AG08395 (cell line): ENCODE data around the gene GON7.
"Not testable (repeated sequence)": the region's sequence is repeated elsewhere in the genome, so short reads cannot be mapped to it uniquely, and the experiment has no call there.

Source experiments
- DNase-seq: peaks from one replicate; pipeline ENCODE4 v3.0.0; 2012; ENCODE audit warnings: mixed read lengths, low spot score

Gene GON7

GRCh38 chr14:93206793-93207467, at the start of gene GON7, which contains the start of gene UBR7:
TSS of gene GON7 (minus strand) at chr14:93207065. CDS start at chr14:93207037, 28 bp downstream.
TSS of gene UBR7 (plus strand) at chr14:93207256. CDS start at chr14:93207292, 36 bp downstream.
- DNase-seq = peak; percentile 98

GRCh38 chr14:93249128-93249831, 42.4 kb upstream of the GON7 start:
- no peak for DNase-seq

- no peak for DNase-seq
Observed at GRCh38 chr14:93246534-93246933, 39.7 kb upstream of the GON7 start.

- no peak for DNase-seq
Observed at GRCh38 chr14:93245764-93246420, 39.0 kb upstream of the GON7 start.

- no peak for DNase-seq
Observed at GRCh38 chr14:93240678-93241000, 33.8 kb upstream of the GON7 start.

- peak; percentile 8 for DNase-seq
Observed at GRCh38 chr14:93239869-93240677, 33.2 kb upstream of the GON7 start.

- DNase-seq = peak; percentile 81
Observed at GRCh38 chr14:93234798-93235197, 27.9 kb upstream of the GON7 start.

- not testable (repeated sequence) for DNase-seq
Observed at GRCh38 chr14:93233078-93233477, 26.2 kb upstream of the GON7 start.

- no peak for DNase-seq
Observed at GRCh38 chr14:93232159-93232558, 25.3 kb upstream of the GON7 start.

- peak; percentile 41 for DNase-seq
Observed at GRCh38 chr14:93231129-93231979, 24.5 kb upstream of the GON7 start.

- DNase-seq = no peak
Observed at GRCh38 chr14:93230539-93230938, 23.7 kb upstream of the GON7 start.

- no peak for DNase-seq
Observed at GRCh38 chr14:93228550-93228949, 21.7 kb upstream of the GON7 start.

- no peak for DNase-seq
Observed at GRCh38 chr14:93223565-93223964, 16.7 kb upstream of the GON7 start.

GRCh38 chr14:93220509-93220908, 13.6 kb upstream of the GON7 start:
- no peak for DNase-seq

GRCh38 chr14:93219103-93219726, 12.3 kb upstream of the GON7 start:
- peak; percentile 66 for DNase-seq

- no peak for DNase-seq
Observed at GRCh38 chr14:93214598-93214997, 7.7 kb upstream of the GON7 start.

- DNase-seq = no peak
Observed at GRCh38 chr14:93212432-93212831, 5.6 kb upstream of the GON7 start.

GRCh38 chr14:93207468-93208308, 823 bp upstream of the GON7 start:
- DNase-seq = peak; percentile 56

GRCh38 chr14:93201155-93201704, 5.6 kb downstream of the GON7 start:
- no peak for DNase-seq

- DNase-seq = no peak
Observed at GRCh38 chr14:93200553-93200952, 6.3 kb downstream of the GON7 start.
